ENCODE results near the gene TMCO6.
"Not testable (repeated sequence)": the region's sequence is repeated elsewhere in the genome, so short reads cannot be mapped to it uniquely, and the experiment has no call there.

The TMCO6 gene

DNA sequence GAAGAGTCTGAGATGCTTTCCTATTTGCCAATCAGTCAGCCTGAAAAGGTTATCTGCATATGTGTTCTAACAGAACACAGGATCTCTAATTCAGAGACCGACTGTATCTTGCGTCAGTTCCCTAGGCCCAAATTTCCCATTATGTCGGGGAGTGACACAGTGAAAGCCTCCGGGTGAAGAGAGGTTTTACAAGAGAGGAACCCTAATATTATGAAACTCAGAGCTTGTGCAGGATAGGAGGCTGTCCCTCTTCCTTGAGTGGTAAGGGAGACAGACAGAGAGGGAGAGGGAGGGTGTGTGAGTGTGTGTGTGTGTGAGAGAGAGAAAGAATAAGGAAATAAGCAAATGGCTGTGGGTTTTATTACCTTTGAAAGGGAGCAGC, 8.2 kb upstream of the TMCO6 start:
- no peak for DNase-seq

DNA sequence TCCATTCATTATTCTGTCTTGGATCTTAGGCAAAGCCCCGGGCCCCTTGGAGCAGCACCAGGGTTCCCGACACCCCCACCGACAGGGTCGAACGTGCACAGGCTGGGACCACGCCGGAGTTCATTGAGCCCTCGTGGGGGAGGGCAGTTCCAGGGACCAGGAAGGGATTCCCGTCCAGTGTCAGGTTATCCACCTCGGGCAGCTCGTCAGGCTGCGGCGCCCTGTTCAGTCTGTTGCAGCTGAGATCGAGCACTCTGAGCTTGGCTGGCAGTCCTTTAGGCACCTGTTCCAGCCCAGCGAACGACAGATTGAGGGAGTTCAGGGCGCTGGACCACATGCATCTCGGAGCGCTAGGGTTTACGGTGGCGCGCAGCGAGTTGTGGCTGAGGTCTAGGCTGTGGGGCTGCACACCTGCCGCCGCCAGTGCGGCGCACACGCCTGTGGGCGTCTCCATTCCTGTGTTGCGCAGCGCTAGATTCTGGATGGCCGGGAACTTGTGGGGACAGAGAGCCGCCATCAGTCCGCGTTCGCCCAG, 7.4 kb upstream of the TMCO6 start:
- peak; percentile 49 for DNase-seq

DNA sequence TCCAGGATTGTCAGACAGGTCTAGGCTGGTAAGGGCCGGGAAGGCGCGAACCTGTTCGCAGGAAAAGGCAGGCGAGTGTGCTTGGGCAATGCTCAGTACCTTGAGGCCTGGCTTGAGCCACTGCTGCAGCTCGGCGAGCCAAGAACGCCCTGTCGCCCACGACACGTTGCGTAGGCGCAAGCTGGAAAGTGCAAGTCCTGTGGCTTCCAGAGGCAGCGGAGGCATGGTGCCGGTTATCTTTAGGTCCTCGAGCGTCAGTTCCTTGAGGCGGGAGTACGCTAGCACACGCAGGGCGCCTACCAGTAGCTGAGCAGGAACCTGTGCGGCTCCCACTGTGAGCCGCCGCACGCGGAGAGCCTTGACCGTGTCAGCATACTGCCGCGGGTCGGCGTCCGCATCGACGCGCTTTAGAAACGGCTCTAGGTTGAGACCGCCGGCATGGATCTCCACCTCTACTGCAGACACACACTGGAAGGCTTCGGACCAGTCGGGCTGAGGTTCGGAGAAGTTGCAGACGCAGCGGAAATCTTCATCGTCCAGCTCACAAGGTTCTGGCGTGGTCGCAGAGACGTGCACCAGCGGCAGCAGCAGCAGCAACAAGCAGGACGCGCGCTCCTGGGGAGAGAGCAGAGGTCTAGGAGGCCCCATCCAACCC, 6.8 kb upstream of the TMCO6 start:
- peak; percentile 54 for DNase-seq

DNA sequence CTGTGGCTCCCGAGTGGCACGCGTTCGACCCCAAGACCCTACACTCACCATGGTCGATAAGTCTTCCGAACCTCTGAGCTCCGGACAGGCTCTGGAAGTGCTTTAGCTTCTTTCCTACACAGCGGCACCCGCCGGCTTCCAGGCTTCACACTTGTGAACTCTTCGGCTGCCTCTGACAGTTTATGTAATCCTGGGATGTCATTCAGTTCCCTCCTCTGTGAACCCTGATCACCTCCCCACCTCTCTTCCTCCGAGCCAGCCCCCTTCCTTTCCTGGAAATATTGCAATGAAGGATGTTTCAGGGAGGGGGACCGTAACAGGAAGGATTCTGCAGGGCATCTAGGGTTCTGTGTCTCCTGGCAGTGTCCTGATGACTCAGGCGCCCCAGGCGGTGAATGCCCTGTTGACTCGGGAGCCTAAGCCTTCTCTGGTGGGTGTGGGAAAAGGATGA, 6.2 kb upstream of the TMCO6 start, which contains the start of gene CD14:
Gene CD14, minus strand, starts transcription at position 155 of the 451 bp plus-strand sequence. Its CDS starts 104 bp downstream, at position 51.
- no peak for DNase-seq

DNA sequence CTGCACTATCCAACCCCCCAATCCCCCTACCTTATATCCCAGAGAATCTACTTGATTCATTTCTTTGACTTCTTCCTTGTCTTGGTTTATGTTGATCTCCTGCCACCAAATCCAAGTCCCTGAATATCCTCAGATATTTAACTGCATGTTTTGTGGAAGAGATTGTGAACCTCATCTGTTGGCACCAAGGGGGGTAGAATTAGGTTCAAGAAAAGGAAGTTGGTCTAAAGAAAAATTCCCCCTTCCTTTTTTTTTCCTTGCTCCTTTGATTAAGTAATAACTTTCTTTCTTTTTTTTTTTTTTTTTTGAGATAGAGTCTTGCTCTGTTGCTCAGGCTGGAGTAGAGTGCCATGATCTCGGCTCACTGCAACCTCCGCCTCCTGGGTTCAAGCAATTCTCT, 5.8 kb upstream of the TMCO6 start:
- no peak for DNase-seq

DNA sequence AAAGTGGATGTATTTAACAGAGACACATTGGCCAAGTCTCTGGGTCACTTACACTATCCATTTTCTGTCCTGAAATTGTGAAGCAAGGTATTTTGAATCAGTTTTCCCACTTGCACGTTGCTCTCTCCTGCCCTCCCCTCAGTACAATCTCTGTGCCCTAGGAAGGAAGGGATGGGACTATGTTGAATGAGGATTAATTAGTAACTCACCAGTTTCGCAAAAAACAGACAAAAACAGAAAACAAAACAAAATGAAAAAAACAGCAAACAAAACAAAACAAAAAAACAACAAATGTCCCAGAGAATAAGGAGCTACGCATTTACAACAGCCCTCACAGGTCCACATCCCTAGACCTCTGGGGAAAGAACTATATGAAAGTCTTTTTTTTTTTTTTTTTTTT, 5.1 kb upstream of the TMCO6 start:
- no peak for DNase-seq

DNA sequence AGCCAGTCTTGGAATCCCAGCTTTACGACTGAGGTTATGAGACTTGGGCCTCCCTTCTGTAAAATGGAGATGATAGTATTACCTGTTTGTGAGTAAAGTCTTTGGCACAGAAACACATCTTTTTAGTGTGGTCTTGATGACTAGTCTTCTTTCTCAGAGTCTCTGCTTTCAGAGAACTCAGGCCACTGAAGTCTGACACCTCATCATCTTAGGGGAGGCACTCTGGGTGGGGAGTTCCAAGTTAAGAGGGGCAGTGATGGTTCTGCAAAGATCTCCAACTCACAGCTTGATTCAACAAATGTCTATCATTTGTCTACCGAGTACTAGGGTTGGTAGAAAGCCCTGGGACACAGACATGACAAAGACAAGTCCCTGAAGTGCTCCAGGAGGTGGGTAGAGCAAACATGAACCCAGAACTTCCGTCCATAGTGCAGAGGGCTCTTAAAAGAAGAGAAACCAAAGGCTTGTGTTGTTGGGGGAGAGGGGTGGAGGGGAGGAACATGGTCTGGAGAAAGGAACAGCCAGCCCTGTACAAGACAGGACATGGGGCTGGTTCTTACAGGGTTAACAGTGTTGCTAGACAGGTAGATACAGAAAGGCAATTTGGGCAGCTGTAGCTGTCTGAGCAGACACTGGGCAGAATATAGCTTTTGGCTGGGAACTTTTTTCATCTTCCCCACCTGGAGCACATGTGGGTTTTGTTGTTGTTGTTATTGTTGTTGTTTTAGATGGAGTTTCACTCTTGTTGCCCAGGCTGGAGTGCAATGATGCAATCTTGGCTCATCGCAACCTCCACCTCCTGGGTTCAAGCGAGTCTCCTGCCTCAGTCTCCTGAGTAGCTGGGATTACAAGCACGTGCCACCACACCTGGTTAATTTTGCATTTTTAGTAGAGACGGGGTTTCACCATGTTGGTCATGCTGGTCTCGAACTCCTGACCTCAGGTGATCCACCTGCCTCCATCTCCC, 3.7 kb upstream of the TMCO6 start:
- DNase-seq = no peak

DNA sequence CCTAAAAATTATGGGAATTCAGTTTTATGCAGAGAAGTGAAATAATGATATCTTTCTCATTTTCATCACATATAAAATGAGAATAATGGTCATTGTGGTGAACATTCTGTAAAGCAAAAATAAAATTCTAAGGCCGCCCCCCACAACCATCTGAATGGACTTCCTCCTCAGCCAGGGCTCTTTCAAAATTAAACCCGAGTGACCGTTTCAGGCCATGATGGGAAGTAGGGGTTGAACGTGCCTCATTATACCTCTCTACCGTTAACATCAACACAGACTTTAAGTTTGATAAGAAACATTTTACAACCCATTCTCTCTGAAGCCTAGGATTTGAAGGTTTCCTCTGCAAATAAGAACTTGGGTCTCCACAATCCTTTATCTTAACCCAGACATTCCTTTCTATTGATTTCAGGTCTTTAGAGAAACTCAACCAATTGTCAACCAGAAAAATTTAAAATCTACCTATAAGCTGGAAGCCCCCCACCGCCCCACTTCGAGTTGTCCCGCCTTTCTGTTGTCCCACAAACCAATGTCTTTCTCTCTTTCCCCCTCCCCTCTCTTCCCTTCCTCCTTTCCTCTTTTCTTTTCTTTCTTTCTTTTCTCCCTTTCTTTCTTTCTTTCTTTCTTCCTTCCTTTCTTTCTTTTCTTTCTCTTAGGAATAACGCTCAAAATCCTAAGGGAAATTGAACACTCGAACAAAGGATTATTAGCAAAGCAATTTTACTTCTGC, 1.7 kb upstream of the TMCO6 start:
- no peak for DNase-seq

DNA sequence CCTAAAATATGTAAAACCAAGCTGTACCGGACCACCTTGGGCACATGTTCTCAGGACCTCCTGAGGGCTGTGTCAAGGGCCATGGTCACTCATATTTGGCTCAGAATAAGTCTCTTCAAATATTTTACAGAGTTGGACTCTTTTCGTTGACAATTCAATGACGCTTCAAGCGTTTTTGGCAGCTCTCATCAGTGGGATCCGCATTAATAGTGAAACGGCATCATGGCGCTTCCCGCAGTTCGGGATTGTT, 428 bp upstream of the TMCO6 start:
- not testable (repeated sequence) for DNase-seq

DNA sequence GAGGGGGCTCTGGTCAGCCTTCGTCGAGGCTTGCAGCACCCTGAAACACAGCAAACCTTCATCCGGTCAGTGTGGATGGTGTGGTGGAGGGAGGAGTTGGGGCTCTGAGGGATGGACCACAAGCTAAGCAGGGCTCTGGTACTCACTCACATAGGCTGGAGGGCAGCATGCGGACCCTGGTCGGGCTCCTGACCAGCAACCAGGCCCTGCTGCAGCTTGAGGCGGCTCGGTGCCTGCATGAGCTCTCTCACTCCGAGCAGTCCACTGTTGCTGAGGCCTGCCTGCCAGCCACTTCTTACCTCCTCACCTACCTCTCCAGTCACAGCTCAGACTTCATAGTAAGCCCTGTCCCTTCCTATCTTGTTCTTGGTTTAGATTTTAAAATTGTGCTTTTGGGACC, 2.5 kb downstream of the TMCO6 start:
- no peak for DNase-seq

DNA sequence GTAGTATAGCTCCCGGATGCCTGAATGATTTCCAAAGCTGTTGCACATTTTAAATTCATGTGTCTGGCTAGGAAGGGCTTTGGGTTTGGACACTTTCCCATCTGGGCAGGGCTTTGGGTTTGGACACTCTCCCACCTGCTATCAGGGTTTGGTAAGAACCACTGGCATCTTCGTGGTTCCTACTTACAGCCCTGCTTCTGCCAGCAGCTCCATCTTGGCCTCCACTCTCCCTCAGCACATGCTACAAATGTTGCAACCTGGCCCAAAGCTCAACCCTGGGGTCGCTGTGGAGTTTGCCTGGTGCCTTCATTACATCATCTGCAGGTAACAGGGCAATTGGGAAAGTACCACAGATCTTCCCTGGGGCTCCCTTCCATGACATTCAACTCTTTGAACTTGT, 3.5 kb downstream of the TMCO6 start:
- DNase-seq = no peak

DNA sequence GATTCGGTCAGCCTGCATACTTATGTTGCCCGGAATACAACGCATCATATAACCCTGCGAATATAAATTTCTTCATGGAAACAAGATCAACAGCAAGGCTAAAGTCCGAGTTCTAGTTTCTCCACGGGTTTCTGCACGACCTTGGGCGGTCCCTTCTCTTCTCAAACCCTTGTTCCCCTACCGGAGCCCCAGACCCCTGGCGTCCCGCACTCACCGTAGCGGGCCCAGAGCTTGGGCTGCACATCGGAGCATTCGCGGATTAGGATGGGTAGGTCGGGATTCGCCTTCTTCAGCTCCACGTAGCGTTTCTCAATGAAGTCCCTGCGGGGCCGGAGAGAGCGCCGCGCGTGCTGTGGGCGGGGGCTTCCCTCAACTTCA, 7.8 kb downstream of the TMCO6 start:
- no peak for DNase-seq

DNA sequence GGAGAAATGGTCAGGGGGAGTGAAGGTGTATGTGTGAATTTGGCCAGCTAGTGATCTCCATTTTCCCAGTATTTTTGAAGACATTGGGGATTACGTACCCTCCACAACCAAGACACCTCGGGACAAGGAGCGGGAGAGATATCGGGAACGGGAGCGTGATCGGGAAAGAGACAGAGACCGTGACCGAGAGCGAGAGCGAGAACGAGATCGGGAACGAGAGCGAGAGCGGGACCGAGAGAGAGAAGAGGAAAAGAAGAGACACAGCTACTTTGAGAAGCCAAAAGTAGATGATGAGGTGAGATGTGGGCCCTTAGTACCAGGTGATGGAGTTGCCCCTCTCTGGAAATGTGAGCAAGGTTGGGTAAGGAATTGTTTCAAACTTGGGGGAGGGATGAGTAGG, 19.6 kb downstream of the TMCO6 start:
- no peak for DNase-seq

DNA sequence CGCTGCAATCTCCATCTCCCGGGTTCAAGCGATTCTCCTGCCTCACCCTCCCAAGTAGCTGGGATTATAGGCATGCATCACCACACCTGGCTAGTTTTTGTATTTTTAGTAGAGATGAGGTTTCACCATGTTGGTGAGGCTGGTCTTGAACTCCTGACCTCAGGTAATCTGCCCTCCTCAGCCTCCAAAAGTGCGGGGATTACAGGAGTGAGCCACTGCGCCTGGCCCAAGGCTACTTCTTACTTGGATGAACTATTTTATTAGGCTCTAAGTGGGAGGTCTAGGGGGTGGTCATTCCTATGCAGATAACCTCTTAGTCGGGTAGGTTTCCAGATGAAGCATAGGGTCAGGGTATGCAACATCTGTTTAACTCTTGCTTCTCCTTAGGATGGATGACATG, 21.1 kb downstream of the TMCO6 start:
- DNase-seq = not testable (repeated sequence)

DNA sequence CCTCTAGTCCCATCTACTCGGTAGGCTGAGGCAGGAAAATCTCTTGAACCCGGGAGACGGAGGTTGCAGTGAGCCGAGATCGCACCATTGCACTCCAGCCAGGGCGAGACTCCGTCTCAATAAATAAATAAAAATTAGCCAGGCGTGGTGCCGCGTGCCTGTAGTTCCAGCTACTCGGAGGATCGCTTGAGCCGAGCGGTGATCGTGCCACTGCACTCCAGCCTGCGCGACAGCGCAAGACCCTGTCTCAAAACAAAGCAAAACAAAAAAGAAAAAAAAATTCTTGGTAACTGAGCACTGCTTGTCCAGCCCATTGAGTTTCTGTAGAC, 24.7 kb downstream of the TMCO6 start:
- no peak for DNase-seq

DNA sequence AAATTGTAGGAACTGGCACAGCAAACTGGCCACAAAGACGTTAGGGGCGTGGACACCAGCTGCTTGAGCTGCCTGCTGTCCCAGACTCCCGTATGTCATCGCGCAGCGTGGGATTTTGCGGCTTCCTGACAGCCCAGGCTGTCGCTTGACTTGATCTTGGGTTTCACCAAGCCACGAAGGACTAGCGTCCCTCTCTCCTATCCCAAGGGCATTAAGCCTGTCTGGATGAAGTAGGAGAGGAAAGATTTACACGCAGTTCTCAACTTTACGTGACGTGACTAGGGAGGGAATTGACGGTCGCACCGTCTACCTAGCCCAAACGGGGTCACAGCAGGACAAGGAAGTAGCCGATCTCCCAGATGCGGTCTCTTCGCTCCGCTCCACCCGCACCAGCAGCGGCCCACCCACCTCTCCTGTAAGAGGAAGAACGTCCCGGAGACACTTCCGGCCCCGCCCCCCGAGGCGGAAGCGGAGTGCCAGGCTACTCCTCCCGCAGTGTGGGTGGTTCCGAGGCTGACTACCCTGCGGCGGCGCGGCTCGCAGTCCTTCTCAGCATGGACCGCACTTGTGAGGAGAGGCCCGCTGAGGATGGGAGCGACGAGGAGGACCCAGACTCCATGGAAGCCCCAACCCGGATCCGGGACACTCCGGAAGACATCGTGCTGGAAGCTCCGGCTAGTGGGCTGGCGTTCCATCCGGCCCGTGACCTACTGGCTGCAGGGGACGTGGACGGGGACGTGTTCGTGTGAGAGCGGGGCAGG, 25.3 kb downstream of the TMCO6 start, which contains the start of gene WDR55:
Gene WDR55, plus strand, starts transcription at position 546 of the 761 bp plus-strand sequence. Its CDS starts 9 bp downstream, at position 555.
- peak; percentile 97 for DNase-seq

DNA sequence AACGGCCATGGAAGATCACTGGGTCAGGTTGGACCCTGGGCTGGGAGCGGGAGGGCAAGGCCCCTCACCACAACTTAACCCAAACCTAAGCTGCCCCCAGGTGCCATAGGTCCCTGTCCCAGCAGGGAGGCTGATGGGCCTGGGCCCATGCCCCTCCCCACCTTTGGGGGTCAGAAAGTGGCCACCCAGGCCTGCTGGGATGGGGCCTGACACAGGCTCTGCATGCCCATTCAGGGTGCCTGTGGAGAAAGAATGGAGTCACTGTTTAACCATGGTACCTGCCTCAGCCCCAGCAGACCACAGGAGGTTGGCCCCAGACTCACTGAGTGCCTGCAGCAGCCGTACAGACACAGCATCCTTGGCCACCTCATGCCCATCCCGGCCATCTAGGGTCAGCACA, 31.8 kb downstream of the TMCO6 start:
- DNase-seq = not testable (repeated sequence)

DNA sequence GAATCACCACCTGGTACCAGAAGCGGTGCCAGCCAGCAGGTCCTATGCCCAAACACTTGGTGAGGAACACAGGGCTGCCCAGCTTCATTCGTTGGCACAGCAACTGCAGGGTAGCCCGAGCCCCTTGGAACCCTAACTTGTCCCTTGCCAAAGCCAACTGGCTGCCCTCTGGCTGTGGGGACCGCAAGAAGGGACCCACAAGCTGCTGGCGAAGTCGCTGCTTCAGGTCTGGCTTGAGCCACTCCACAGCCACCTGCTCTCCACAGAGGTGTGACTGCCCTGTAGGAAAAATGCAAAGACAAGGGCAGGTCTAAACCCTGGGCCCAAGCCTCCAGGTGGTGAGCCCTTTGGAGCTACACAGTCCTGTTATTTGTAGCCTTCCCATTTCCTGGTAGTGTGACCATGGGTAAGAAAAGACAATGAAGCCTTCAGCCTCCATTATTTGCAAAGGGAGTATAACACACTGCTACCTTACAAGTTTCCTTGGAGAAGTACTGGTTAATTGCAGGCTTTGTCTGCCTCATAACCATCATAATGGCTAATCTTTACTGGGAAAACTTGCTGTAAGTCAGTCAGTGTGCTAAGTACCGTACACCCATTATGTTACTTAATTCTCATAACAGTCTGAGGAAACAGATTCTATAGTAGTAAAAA, 32.3 kb downstream of the TMCO6 start:
- no peak for DNase-seq

DNA sequence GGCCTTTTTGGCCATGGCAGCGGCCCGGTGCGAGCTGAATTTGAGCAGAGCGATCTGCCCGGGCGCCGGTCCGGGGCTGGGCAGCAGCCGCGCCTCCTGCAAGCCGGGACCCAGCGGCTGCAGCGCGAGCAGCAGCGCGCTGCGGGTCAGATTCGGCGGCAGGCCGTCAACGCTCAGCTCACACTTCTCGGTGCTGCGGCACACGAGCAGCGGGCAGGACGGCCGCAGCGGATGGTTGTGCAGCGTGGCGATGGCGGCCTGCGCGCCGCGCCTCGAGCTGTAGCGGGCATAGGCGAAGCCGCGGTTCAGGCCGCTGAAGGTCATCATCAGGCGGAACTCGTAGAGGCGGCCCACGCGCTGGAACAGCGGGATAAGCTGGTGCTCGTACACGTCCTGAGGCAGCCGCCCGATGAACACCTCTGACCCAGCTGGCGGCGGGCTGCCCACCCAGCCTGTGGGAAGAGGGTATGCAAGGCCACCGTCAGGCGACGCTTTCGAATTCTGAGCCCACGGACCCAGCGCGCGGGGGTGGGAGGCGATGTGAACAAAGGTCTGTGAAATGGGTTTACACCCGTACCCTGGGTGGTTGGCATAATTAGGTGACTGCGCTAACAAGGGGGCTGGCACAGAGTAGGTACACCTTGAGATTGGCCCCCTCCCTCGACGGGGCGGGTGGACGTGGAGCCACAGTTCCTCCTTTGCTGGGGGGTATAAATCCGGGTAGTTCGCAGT, 33.4 kb downstream of the TMCO6 start:
- DNase-seq = no peak

DNA sequence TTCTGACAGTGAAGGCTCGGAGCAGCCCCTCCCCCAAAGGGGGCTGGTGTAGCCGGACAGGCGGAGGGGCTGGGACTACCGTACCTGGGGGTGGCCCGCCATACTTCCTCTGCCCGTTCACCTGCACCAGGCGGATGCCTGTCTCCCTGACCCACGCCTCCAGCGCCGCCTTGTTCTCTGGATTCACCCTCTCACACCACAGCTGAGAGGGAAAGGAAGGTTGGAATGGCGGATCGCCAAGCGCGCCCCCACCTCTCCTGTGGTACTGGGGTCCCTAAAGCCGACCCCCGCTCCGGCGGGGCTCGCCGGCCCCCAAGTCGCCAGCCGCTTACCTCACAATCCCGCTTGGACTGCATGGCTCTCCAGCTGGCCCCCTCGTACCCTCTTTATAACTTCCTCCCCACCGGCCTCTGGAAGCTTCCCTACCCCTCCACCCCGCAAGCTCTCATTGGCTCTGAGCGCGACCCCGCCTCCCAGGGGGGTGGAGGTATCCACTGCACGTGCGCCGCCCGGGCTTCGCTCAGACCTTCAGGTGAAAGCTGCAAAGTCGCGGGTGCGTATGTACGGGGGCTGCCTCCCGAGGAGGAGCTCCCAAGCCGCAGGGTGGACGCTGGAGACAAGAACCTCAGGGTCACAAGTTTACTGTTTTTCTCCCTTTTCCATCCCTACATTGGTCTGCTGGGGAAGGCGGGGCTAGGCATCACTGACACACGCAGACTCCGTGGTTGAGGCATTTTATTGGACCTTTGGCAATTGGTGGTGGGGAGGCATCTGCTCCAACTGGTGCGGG, 34.1 kb downstream of the TMCO6 start, which contains the start of gene DND1:
Gene DND1, minus strand, starts transcription at position 390 of the 790 bp plus-strand sequence. Its CDS starts 34 bp downstream, at position 356.
- DNase-seq = no peak
